NCI-H2196 treated with DMSO at 0.1 percent for 48 hours (cell line): ENCODE measurements around the gene VAMP5.
A peak's percentile ranks its signal among the peaks of the same experiment; 100 is the strongest.
"Not testable (repeated sequence)": the region's sequence is repeated elsewhere in the genome, so short reads cannot be mapped to it uniquely, and the experiment has no call there.

Source experiments
- DNase-seq: peaks from one replicate; lab custom pipeline; 2025; ENCODE audit not compliant: unreplicated experiment; lab: John Stamatoyannopoulos, UW

The VAMP5 gene

DNA sequence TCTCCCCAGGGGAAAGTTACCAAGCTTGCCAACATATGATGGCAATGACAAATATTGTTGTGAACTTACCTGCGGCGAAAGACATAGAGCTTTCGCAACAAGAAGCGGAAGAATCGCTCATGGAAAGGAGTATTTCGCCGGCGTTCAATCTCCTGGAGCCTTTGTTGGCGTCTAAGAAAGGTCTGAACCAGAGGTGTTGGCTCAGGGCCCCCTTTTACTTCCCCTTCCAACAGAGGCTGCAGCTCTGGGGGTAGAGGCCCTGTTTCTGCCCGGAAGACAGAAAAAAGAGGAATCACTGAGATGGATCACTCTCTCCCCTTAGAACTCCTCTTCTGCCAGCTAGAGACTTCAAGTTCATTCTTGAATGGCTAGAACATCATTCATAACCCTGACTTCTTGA is 33.7 kb upstream of the VAMP5 start:
- no peak for DNase-seq

DNA sequence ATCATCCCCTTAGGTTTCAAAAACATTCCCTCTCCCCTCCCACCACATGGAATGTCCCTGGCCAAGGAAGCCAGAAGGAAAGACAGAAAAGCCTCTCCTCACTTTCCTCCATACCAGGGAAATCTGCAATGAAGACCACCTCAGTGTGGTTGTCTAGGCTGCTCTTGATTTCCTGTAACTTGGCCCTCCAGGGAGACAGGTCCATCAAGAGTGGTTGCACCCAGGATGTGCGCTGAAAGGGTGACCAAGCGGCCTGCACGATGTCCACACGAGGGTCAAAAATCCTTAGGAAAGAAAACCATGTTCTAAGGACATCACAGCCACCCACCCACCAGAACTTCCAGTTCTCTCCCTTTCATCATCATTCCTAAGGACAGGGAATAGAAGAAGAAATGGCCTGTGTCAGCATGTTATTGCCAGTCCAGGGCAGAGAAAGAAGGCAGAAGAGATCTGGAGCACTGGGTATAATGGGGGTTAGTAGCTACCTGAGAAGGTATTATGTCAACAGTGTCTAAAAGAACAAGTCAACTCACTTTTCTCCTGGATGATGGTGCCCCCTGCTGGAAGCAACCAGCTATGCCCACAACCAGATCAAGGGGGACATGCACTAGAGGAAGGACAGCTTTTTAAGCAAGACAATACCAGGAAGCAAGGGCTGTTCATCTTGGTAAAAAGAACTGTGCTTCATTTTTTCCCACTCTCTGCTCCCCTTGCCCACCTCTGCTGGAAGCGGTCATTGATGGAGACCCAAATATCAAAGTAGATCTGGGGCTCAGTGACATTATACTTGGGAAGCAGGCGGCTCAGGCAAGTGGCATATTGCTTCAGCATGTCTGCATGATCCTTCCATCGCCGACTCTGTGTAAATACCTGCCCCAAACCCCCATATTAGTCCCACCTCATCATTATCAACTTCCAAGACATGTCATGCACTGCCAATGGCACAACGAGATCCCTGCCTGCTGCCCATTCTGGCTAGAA is 32.2 kb upstream of the VAMP5 start:
- peak; percentile 27 for DNase-seq

DNA sequence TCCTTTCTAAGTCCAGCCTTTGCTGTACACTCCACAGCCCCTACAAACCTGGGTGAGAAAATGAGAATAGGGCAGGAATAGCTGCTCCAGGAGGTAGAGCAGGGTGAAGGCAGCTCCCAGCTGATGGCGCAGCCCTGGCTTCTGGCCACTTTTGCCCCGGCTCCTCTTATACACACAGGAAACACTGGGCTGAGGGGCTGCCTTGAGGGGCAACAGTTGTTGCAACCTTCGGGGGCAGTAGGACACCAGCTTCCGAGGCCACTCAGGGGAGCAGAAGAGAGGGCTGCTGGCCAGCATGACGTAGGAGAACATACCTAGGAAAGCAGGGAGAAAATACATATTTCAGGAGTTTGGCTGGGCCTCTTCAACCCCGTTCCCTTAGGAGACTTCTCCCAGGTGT is 31.0 kb upstream of the VAMP5 start:
- DNase-seq: no peak

DNA sequence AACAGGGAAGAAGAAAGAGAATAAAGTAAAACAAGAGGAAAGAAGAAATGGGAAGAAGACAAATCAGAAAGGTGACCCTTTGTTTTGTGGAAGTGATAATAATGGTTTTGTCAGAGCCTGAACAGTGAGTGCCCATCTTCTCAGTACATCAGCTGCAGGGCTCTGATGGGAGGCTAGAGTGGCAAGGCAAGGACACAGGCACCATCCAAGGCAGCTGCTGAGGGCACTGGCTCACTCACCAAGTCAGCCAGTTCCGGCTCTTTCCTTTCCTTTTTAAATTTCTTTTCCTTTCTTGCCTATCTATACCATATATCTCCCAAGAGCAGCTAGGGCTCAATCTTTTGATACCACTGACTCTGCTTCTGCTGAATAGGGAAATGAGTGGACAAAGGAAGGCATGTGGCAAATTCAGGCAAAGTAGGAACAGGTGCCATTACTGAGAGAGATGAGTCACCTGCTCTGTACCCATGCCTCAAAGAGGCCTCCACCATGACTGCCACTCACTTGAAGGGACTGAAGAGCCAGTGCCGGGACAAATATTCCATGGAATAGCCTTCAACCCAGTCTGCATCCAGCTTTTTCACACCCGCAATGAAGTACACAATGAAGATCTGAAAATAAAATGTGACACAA is 29.1 kb upstream of the VAMP5 start:
- DNase-seq: no peak

DNA sequence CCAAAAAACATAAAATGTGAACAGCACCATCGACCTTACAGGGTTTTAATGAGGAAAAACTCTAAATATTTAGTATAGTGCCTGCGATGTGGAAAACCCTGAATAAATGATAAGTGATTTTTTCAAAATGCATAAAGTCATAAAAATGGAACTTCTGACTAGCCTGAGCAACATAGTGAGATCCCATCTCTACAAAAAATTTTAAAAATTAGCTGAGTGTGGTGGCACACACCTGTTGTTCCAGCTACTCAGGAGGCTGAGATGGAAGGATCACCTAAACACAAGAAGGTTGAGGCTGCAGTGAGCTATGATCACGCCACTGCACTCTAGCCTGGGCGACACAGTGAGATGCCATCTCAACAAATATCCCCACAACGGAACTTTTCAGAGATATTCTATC is 27.1 kb upstream of the VAMP5 start:
- no peak for DNase-seq

DNA sequence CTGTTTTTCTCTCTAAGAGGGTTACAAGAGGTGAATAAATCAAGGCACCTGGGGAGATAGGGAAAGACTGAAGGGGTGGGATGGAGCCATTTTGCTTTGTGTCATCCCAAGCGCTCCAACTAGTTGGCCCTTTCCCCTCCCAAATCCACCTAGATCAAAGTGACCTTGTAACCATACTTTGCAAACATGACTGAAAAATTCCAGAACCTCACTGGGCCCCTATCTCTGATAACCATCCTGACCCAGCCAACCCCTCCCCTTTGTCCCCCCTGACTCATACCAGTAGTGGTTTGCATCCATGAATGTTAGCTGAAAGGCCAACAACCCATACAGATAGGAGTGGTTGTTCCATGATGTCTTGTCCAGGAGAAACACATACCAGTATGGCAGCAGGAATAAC is 26.1 kb upstream of the VAMP5 start:
- DNase-seq: no peak

DNA sequence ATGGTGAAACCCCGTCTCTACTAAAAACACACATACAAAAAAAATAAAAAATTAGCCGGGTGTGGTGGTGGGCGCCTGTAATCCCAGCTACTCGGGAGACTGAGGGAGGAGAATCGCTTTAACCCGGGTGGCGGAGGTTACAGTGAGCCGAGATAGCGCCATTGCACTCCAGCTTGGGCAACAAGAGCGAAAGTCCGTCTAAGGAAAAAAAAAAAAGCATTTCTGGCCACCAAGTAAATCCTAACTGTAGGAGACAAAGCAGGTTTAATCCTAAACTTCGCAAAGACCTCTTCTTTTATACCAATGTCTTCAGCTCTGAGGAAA is 23.9 kb upstream of the VAMP5 start:
- not testable (repeated sequence) for DNase-seq

DNA sequence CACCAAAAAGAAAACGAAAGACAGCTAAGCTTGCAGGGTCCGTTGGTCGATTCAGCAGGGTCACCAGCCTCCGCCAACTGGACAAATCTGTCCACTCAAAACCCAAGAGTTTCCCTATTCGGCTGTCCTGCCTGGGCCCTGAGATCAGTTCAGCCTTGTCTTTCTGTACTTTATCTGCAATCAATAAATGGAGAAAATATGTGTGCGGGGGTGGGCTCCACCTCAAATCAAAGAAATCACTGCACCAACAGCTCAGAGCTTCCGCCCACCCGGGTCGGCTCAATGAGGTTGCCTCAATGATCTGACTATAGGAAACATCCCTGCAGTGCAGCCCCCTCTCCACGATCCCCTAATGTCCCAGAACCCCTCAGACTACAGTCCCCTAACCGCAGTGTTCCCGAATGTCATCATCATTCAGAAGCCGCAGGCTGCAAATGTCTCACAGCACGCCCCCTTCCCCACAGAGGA is 23.4 kb upstream of the VAMP5 start:
- no peak for DNase-seq

DNA sequence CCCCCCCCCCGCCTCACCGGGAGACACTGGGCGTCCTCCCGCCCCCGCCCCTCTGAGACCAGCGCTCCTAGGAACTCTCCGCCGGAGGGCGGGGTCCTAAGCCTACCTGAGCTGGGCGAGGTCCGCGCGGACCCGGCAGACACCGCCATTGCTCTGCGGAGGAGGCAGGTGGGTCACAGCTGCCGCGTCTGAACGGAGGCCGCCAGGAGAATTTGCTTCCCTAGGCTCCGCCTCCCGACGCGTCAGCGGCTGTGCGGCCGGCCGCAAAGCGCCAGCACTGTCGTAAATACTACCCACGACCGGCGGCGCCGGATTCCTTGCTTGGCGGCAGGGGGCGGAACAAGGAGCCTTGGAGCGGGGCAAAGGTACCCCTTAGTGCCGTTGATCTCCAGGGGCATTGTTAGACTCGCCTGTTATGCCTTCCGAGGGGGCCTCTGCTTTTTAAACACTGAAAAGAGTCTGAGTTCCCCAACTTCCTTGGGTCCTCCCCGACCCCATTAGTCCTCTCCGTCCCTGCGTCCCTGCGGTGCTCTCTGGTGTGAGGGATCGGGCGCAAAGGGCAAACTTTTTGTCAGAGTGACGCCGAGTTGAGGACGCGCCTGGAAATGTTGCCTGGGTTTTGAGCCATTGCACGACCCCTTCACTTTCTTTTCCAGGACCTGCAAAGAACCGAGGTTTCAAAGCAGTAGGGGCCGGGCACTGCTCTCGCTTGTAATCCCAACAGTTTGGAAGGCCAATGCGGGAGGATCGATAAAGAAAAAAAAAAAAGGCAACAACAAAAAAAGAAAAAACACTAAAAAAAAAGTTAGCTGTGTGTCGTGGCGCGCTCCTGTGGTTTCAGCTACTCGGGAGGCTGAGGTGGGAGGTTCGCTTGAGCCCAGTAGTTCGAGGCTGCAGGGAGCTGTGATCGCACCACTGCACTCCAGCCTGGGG is 22.7 kb upstream of the VAMP5 start, which contains the start of gene GGCX:
GGCX (minus strand) TSS at position 214 of the 933 bp plus-strand sequence; CDS start at position 149, 65 bp downstream.
- peak; percentile 59 for DNase-seq

DNA sequence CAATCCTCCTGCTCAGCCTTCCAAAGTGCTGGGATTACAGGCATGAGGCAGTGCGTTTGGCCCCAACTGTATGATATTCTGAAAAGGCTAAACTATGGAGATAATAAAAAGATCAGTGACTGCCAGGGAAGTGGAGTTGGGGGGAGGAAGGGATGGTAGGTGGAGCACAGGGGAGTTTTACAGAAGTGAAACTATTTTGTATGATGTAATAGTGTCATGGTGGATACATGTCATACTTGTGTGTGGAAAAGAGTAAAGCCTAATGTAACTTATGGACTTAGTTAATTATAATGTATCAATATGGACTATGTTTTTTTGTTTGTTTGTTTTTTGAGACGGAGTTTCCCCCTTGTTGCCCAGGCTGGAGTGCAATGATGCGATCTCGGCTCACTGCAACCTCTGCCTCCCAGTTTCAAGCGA is 20.1 kb upstream of the VAMP5 start:
- DNase-seq: no peak

DNA sequence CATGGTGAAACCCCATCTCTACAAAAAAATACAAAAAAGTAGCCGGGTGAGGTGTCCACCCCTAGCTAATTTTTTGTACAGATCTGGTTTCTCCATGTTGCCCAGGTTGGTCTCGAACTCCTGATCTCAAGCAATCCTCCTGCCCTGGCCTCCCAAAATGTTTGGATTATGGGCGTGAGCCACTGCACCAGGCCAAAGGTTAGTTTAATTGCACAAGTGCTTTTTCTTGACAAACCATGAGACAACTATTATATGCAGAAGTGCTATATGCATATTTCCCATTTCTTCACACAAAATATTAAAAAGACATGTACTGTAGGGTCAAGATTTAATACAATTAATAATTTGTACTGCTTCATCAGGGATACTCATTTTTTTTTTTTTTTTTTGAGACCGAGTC is 18.0 kb upstream of the VAMP5 start:
- no peak for DNase-seq

DNA sequence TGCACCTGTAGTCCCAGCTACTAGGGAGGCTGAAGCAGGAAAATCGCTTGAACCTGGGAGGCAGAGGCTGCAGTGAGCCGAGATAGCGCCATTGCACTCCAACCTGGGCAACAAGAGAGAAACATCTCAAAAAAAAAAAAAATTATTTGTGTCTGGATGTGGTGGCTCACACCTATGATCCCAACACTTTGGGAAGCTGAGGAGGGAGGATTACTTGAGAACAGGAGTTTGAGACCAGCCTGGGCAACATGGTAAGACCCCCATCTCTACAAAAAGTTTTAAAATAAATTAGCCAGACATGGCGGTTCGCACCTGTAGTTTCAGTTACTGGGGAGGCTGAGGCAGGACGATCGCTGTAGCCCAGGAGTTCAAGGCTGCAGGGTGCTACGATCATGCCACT is 8.5 kb upstream of the VAMP5 start:
- no peak for DNase-seq

DNA sequence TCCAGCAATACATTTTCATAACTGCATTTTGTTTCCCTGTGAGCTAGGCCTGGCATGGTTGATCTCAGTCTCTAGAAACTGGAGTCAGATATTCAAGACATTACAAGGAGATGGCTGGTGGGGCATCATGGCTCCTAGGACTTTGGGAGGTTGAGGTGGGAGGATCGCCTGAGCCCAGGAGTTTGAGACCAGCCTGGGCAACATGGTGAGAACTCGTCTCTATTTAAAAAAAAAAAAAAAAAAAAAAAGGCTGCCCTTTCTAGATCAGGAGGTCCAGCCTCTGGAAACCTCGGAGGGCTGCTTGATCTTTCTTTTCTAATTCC is 7.2 kb upstream of the VAMP5 start:
- no peak for DNase-seq

DNA sequence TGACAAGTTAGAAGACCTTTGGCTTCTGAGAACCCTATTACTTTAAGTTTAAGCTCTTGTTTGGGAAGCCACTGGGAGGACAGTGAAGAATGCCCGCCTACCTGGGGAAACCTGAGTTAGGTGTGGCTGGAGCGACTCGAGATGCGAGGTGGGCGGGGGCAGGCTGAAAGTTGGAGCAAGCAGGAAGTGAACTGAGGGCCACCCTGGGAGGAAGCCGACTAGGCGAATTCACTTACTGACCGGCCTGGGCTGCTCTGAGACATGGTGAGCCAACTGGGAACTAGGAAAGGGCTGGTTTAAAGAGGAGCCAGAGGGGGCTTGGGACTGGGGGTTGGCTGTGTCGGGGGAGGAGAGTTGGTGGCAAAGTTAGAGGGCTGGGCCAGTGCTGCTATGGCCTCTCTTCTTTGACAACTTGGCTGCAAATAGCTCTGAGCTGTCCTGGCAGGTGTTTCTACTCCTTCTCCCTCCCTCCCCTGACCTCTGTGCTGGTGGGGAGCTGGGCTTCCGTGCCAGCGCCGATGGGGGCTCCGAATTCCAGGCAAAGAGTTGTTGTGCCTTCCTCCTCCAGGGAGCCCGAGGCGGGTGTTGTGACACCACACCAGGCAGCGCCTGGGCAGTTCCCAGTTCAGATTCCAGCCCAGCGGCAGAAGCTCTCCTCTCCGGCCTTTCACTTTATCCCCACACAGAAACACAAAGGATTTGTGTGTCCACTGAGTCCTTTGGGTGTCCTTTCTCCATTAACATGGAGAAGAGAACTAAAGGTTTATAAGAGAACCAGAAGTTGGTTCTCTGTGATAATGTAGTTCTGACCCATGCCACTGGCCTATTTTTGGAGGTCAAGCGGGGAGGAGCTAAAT is 6.6 kb upstream of the VAMP5 start, which contains the start of gene VAMP8:
VAMP8 (plus strand) TSS at position 201 of the 857 bp plus-strand sequence; CDS start at position 262, 61 bp downstream.
- DNase-seq: peak; percentile 0

DNA sequence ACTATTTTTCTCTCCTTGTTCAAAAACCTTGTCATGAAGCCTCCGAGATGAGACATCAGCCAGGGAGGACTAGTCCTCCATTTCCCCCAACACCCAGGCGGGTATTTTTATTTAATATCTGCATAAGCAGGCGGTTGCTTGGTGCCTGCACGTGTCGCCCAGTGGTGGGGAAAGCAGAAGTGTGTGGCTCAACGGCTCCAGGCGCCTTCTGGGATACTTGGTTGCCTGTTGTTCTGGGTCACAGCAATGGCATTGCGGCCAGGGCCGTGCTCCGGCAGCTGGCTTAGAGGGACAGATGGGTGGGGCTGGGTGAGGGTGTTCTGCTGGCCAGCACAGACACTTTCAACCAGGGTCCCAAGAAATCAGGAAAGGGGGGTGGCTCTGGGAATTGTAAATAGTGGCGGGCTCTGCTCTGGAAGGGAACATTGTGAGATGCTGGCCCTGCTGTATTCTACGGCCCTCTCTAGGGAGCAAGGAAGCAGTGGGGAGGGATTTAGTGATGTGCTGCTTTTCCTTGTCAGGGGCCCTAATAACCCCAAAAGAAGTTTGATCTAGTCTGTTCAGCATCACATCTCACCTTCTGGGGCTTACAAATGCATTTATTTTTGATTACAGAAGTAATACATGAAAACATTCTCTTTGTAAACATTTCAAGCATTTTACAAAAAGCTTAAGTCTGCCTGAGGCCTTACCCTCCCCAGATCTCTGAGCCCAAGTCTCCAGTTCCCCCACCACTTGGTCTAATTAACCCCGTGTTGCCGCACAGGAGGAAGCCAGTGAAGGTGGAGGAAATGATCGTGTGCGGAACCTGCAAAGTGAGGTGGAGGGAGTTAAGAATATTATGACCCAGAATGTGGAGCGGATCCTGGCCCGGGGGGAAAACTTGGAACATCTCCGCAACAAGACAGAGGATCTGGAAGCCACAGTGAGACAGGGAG is 5.7 kb upstream of the VAMP5 start:
- DNase-seq: no peak

DNA sequence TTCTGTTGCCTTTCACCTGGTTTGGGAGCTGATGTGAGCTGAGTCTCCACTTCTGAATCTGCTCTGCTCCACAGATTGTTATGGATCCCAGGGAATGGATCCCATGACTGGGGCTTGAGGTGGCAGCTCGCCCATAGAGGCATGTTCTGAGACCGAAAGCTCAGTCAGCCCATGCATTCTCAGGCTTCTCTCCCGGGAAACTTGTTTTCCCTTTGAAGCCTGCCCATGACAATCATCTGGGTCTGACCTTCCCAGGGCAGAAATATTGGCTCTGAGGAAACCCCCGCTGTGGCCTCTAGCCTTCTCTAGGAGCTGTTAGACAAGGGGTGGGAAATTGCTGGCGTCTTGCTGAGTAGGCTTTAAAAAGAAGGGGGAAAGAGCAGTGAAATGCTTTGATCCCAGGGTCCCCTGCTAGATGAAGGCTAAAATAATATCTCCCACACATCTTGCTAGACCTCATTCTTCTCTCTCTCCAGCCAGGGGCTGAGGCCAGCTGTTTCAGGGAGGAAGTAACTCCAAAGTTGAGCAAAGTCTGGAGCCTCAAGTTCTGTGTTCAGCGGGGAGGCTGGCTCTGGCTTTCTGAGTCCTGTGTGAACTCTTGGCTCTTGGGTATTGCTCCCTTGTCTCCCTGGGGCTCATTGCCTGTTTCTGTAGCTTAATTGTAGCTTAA is 4.8 kb upstream of the VAMP5 start:
- no peak for DNase-seq

DNA sequence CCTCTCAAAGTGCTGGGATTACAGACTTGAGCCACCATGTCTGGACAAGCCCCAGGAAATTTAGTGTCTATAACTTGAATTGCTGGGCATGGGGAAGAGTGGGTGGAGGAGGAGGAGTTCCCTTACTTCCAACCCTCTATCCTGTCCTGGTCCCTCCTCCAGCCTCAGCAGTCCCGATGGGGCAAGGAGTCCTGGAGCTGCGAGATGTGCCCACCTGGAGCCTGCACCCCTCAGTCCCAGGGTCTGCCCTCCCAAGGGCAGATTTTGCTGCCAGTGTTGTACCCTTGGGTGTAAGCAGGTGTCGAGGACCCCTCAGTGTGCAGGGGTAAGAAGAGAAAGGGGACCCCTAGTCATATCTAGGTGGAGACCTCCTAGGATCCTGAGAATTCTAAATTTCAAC is 4.0 kb upstream of the VAMP5 start:
- no peak for DNase-seq

DNA sequence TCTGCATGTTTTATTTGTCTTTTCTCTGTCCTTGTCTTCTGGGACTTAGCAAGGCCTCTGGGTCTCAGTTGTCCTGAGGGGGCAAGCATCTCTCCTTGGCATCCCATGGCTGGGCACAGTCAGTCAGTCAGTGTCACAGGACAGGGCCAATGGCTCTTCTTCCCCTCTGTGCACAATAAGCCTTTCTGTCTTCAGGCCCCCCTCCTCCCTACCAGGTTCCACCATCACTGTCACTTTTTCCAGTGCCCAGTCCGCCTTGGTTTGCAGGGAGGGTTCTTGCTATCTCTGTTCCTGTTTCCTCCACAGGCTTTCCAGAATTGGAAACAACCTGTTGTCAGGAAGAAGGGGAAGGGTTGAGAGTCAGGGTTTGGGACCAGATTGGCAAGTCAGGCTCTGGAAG is 1.7 kb upstream of the VAMP5 start:
- no peak for DNase-seq
